Mucosa of stomach (tissue), 1 donor: ENCODE results near the gene IGIP.

Experiments
- H3K27me3 ChIP-seq: one replicate; pipeline ENCODE4 v1.7.0; 2013; ENCODE audit warnings: mild to moderate bottlenecking, low read length; ENCODE audit not compliant: control insufficient read depth, insufficient read depth
- H3K36me3 ChIP-seq: one replicate; pipeline ENCODE4 v1.7.0; 2013; ENCODE audit warnings: low read length; ENCODE audit not compliant: control insufficient read depth, insufficient read depth
- H3K4me1 ChIP-seq: one replicate; pipeline ENCODE4 v1.7.0; 2013; ENCODE audit warnings: mild to moderate bottlenecking, low read length; ENCODE audit not compliant: control insufficient read depth, insufficient read depth
- H3K4me3 ChIP-seq: one replicate; pipeline ENCODE4 v1.7.0; 2013; ENCODE audit warnings: low read length
- H3K9ac ChIP-seq: one replicate; pipeline ENCODE4 v1.7.0; 2013; ENCODE audit warnings: mild to moderate bottlenecking, low read length, moderate library complexity
- H3K9me3 ChIP-seq: one replicate; pipeline ENCODE4 v1.7.0; 2013; ENCODE audit warnings: mild to moderate bottlenecking, low read length, moderate library complexity; ENCODE audit not compliant: control insufficient read depth
- donor health status: Pancreatic carcinoma.

Gene IGIP

DNA sequence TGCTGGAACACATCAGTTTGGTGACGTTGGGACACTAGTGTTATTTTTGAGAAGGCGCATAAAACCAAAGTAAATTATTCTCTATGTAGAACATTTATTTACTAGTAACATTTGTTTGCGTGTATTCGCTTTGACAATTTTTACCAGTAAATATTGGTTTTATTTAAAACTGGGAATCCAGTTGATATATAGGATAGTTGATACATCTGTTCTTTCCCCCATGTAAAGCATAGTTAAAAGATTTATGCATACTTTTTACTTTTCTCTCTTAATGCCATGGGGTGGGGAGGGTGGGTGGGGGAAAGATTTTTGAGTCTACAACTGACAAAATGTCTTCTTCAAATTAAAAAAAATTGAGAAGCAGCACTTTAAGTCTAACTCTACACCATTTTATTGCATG lies at the start of gene IGIP:
Gene IGIP, plus strand, starts transcription at position 301 of the 400 bp plus-strand sequence. CDS start 2,540 bp downstream, outside the sequence.
- H3K4me3 ChIP-seq = no peak within 1 kb of the TSS
- H3K9me3 ChIP-seq = no peaks in the 10 kb centered on the region
- peaks cover 8% of the 10 kb centered on the region for H3K4me1 ChIP-seq
- no peaks in the 10 kb centered on the region for H3K36me3 ChIP-seq
- H3K27me3 ChIP-seq = no peaks in the 10 kb centered on the region
- no peak within 1 kb of the TSS for H3K9ac ChIP-seq

DNA sequence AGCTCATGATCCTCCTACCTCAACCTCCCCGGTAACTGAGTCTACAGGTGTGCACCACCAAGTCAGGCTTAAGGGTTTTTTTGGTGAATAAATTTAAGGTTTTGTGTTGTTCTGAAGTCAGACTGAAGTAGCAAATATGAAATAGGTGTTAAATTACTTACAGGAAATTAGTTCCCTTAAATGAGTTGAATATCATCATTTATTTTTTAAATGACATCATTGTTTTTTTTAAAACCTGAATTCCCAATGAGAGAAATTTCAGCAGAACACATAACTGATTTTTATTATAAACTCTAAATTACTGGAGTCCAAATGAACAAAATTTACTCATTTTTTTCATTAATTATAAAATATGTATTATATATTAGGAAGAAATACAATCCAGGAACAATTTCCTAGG lies 49.6 kb upstream of the IGIP start:
- no peak overlapping the region for H3K9ac ChIP-seq
- no peaks in the 10 kb centered on the region for H3K36me3 ChIP-seq
- H3K27me3 ChIP-seq = no peaks in the 10 kb centered on the region
- no peak overlapping the region for H3K4me3 ChIP-seq
- no peaks in the 10 kb centered on the region for H3K4me1 ChIP-seq
- no peaks in the 10 kb centered on the region for H3K9me3 ChIP-seq

DNA sequence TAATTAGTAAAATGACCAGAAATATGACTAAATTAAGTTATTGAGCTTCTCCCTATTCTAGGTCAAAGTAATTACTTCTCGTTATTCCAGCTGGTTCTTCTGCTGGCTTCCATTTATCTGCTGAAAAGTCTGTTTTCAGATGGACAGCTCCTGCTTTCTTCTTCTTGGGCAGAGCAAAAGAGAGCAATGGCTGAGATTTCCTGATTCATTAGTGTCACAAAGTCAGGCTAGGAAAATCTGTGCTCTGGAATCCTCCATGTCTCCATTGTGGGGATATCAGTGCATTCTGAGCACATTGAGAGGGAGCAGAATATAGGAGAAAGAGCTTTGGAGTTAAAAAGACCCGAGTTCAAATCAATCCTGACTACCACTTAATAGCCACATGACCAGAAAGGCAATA lies 48.9 kb upstream of the IGIP start:
- Histone ChIP-seq H3K4me1 (no peaks in the 10 kb centered on the region), H3K9ac (no peak overlapping the region), H3K9me3 (no peaks in the 10 kb centered on the region), H3K27me3 (no peaks in the 10 kb centered on the region), H3K36me3 (no peaks in the 10 kb centered on the region), H3K4me3 (no peak overlapping the region)

DNA sequence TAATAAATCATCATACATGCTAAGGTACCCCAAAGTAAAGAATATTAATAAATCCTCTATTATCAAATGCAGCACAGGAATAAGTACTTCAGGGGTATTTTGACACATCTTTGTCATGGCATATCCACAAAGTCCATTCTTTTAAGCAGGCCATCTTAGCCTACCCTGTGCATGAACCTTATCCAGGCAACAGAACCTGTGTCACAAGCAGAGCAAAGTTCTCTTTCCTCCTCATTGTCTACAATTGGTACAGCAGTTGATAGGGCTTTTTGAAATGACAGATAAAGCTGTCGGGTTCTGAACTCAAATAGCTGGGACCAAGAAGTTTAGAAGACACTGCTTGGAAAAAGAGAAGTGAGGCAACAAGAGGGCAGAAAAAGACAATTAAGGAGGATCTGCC lies 42.6 kb upstream of the IGIP start:
- no peak overlapping the region for H3K4me3 ChIP-seq
- H3K9me3 ChIP-seq = no peaks in the 10 kb centered on the region
- H3K4me1 ChIP-seq = no peaks in the 10 kb centered on the region
- no peak overlapping the region for H3K9ac ChIP-seq
- H3K36me3 ChIP-seq = no peaks in the 10 kb centered on the region
- no peaks in the 10 kb centered on the region for H3K27me3 ChIP-seq

DNA sequence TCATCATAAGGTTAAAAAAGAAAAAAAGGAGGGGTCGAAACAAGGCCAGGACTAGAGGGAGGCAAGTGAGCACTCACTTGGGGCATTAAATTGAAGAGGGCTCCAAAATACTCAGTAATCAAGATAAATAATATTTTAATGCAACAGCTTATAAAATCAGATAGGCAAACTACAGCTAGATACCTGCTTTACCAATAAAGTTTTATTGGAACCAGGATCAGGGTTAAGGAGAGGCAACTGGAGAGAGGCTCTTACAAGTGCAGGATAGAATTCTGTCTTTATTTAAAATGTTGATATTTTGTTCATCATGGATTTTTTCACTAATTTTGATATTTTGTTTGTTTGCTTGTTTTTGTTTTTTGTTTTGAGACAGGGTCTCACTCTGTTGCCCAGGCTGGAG lies 42.1 kb upstream of the IGIP start:
- Histone ChIP-seq H3K4me1 (no peaks in the 10 kb centered on the region), H3K9ac (no peak overlapping the region), H3K4me3 (no peak overlapping the region), H3K27me3 (no peaks in the 10 kb centered on the region), H3K36me3 (no peaks in the 10 kb centered on the region), H3K9me3 (no peaks in the 10 kb centered on the region)

DNA sequence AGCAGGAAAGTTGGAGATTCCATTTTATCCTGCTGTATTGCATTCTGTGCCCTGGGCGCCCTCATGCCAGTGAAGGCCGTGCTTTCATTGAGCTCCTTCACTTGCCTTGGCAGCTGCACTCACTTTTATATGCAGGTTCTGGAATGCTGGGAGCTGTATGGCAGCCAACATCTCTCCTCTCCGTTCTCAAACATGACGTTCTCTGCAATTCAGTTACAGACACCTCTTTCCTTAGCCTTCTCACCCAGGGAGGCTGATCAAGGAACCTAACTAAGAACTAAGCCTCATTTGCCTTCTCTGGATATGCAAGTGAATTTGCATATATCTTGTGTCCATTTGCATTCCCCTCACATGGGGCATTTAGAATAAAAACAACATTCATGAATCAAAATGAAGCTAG lies 41.2 kb upstream of the IGIP start:
- H3K27me3 ChIP-seq = no peaks in the 10 kb centered on the region
- no peaks in the 10 kb centered on the region for H3K36me3 ChIP-seq
- H3K9me3 ChIP-seq = no peaks in the 10 kb centered on the region
- H3K9ac ChIP-seq = no peak overlapping the region
- no peak overlapping the region for H3K4me3 ChIP-seq
- H3K4me1 ChIP-seq = no peaks in the 10 kb centered on the region

DNA sequence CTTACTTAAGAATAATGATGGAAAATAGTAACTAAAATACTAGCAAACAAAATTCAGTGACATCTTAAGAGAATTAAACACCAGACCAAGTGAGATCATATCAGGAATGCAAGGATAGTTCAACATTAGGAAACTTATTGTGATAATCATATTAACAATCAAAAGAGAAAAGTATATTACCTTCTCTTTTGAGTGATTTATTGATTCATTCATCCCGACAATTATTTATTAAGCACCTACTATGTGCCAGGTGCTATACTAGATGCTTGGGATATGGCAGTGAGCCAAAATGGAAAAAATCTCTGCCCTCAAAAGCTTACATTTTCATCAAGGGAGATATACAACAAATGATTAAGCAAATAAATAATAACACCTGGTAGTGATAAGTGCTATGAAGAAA lies 35.5 kb upstream of the IGIP start:
- H3K9ac ChIP-seq = no peak overlapping the region
- no peaks in the 10 kb centered on the region for H3K4me1 ChIP-seq
- H3K4me3 ChIP-seq = no peak overlapping the region
- no peaks in the 10 kb centered on the region for H3K27me3 ChIP-seq
- H3K9me3 ChIP-seq = no peaks in the 10 kb centered on the region
- no peaks in the 10 kb centered on the region for H3K36me3 ChIP-seq

DNA sequence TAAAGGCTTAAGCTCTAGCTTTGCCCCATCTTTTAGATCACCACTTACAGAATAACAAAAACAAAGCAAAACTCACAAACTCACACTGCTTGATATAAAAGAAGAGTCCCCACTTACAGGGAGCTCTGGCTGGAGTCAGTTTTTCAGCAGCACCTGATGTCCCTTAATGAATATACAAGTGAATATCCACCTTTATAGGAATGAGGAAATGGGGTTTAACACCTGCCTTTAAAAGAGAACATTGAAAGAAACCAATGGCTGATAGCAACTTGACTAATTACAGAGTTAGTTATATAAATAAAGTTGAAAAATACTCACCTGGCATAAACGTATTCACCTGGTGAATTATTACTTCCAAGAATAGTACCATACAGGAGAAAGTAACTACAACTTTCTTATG lies 32.6 kb upstream of the IGIP start:
- Histone ChIP-seq H3K36me3 (no peaks in the 10 kb centered on the region), H3K9ac (no peak overlapping the region), H3K9me3 (no peaks in the 10 kb centered on the region), H3K4me1 (no peaks in the 10 kb centered on the region), H3K4me3 (no peak overlapping the region), H3K27me3 (no peaks in the 10 kb centered on the region)

DNA sequence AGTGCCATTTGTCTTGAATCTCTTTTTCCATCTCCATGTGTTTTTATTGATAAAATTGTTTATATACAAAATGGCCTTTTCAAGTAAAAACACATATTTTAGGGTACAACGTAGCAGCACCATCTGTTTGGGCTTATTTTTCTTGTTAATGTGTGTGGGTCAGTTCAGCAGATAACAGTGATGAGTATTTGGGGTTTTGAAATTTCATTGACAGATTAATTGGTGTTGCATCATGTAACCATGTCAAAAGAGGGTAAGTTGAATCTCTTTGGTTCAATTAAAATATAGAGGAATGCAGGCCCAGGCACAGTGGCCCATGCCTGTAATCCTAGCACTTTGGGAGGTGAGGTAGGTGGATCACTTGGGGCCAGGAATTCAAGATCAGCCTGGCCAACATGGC lies 31.9 kb upstream of the IGIP start:
- H3K9ac ChIP-seq = no peak overlapping the region
- H3K27me3 ChIP-seq = no peaks in the 10 kb centered on the region
- H3K9me3 ChIP-seq = no peaks in the 10 kb centered on the region
- no peak overlapping the region for H3K4me3 ChIP-seq
- no peaks in the 10 kb centered on the region for H3K36me3 ChIP-seq
- no peaks in the 10 kb centered on the region for H3K4me1 ChIP-seq

DNA sequence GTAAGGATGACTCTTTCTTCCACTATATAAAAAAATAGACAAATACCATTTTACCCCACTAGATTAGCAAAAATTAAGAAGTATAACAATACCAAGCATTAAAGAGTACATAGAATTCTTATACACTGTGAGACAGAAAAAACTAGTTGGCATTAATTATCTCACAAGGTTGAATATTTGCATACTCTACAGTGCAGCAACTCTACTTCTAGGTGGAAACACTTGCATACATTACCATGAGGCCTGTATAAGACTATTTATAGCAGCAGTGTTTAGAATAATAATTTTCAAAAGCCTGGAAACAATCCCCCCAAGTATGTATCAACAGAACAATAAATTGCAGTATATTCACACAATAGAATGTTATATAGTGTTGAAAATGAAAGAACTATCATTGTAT lies 30.8 kb upstream of the IGIP start:
- no peaks in the 10 kb centered on the region for H3K4me1 ChIP-seq
- no peaks in the 10 kb centered on the region for H3K27me3 ChIP-seq
- H3K9me3 ChIP-seq = no peaks in the 10 kb centered on the region
- H3K36me3 ChIP-seq = no peaks in the 10 kb centered on the region
- H3K9ac ChIP-seq = no peak overlapping the region
- H3K4me3 ChIP-seq = no peak overlapping the region

DNA sequence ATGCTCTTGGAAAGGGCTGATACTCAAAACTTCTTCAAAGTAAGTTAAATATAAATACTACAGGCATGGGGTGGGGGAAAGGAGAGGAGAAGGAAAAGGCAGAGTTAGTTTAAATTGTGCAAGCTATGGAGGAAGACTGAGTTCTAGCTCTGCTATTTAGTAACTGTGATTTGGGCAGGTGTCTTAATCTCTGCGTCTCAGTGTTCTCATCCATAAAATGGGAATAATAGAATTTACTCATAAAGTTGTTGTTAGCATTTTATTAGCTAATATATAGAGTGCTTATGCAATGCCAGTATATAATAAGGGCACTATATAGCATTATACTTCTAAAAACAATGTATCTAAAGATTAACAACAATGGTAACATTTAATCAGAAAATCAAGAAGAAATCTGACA lies 24.6 kb upstream of the IGIP start:
- Histone ChIP-seq H3K9me3 (no peaks in the 10 kb centered on the region), H3K9ac (no peak overlapping the region), H3K36me3 (no peaks in the 10 kb centered on the region), H3K27me3 (no peaks in the 10 kb centered on the region), H3K4me1 (no peaks in the 10 kb centered on the region), H3K4me3 (no peak overlapping the region)

DNA sequence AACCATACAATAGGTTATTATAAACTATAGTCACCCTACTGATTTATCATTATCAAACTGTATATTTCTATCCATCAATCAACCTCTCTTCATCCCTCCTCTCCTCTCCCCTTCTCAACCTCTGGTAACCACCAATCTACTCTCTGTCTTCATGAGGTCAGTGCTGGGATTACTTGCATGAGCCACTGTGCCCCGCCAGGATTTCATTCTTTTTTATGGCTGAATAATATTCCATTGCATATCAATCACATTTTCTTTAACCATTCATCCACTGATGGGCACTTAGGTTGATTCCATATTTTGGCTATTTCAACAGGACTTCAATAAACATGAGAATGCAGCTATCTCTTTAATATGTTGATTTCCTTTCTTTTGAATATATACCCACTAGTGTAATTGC lies 22.6 kb upstream of the IGIP start:
- H3K36me3 ChIP-seq = no peaks in the 10 kb centered on the region
- H3K27me3 ChIP-seq = no peaks in the 10 kb centered on the region
- H3K4me1 ChIP-seq = peaks cover 8% of the 10 kb centered on the region
- H3K9me3 ChIP-seq = no peaks in the 10 kb centered on the region
- H3K4me3 ChIP-seq = no peak overlapping the region
- H3K9ac ChIP-seq = no peak overlapping the region

DNA sequence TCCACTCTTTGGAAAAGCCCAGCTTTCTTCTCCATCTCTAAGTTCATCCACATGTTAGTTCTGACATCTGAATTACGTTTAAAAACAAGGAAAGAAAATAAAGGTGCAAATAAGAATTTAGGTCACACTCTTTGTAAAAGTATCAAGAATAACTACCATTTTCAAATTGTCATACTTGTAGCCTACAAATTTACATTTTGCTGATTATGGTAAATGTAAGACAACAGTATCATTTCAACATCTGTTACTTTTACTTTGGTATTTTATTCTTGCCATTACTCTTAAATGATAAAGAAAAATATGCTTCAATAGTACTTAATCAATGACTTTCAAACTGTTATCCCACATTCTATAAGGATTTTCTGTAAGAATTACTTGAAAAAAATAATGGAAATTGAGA lies 21.6 kb upstream of the IGIP start:
- Histone ChIP-seq H3K9ac (no peak overlapping the region), H3K4me3 (no peak overlapping the region)

More for the DNA sequence above, 21.6 kb upstream of the IGIP start:
- Histone ChIP-seq H3K27me3 (peaks cover 2% of the 10 kb centered on the region), H3K4me1 (peaks cover 10% of the 10 kb centered on the region), H3K9me3 (no peaks in the 10 kb centered on the region), H3K36me3 (no peaks in the 10 kb centered on the region)
